SKM-1 treated with dmso at 0.1 percent for 144 hours (cell line): ENCODE measurements around the gene NR2C2.
"Not testable (repeated sequence)": the region's sequence is repeated elsewhere in the genome, so short reads cannot be mapped to it uniquely, and the experiment has no call there.

Experiments
- DNase-seq: peaks from one replicate; lab custom pipeline; 2025; ENCODE audit not compliant: unreplicated experiment; lab: John Stamatoyannopoulos, UW

NR2C2 gene

GRCh38 chr3:14947100-14947885 is at the start of gene NR2C2:
Gene NR2C2 (plus strand): TSS chr3:14947583. CDS start chr3:15003915, 56,332 bp downstream.
- DNase-seq: peak; percentile 73

DNA sequence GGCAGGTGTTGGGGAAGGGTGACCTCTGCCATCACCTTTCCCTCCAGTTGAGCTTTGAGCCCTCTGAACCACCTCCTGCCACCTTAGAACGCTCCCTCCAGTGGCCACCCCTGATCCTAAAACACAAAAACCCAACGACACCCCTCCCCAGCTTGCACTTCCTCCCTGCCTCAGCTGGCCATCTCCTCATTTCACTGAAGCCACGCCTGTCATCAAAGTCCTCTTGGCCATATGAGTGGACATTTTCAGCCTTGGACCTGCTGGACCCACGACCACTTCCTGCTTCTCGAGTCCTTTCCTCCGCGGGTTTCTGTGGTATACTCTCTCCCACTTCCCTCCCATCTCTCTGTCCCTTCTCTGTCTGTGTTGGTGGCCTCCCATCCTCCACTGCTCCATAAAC is 48.5 kb upstream of the NR2C2 start:
- no peak for DNase-seq

GRCh38 chr3:14899993-14900618 is 47.3 kb upstream of the NR2C2 start:
- DNase-seq: no peak

DNA sequence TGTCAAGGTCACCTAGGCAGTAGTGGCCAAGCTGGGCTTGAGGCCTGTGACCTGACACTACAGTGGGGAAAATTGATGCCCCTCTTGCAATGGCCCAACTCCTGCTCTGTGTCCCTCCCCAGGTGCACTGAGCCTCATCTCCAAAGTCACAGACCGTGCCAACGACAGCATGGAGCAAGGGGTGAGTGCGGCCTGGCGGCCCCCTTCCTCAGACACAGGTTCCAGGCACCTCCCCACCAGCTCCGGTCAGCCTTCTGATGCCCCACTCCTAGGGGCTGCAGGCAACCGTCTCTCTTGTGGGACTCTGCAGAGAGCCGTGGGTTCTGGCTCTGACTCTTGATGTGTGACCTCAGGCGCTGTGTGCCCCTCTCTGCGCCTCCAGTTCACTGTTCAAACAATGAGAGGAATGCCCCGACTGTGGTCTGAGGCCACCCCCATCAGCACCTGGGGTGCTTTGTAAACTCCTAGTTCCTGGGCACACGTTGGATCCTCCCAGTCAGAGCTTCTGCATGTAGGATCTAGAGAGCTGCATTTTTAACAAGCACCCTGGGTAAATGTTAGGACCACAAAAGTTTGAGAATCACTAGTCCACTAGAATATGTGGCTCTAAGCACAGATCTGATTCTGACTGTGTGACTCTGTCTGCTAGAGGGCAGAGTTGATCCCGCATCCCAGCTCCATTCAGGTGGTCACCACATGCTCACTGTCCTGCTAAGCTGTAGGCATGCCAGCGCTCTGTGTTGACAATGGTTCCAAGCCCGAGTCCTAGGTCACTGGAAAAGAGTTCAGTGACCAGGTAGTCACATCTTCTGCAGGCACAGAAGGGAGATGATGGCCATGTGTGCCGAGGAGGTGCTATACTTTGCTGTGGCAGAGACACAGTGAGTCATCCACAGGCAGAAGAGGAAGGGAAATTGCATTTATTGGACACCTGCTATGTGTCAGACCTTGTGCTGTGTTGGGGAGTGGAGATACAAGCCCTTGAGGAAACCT is 46.2 kb upstream of the NR2C2 start:
- no peak for DNase-seq

- DNase-seq: no peak
Observed at GRCh38 chr3:14902719-14903118, 44.7 kb upstream of the NR2C2 start.

GRCh38 chr3:14903501-14903900 is 43.9 kb upstream of the NR2C2 start:
- not testable (repeated sequence) for DNase-seq

DNA sequence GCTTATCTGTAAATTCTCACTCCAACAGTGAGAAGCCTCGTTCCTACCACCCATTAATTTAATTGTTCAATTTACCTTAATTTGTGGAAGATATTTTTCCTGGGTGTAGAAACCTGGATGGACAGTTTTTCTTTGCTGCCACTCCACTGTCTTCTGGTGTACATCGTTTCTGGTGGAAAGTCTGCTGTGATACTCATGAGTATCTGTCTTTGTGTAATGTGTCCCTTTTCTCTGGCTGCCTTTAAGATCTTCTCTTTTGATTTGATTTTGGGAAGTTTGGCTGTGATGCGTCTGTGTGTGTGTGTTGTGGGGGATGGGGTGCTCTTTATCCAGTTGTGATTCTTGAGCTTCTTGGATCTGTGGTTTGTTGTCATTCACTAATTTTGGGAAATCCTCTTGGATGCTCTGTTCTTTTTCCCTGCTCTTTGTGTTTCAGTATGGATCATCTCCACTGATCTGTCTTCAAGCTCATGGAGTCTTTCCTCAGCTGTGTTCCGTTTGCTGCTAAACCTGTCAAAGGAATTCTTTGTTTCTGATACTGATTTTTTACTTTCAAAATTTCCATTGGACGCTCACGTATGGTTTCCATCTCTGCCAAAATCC is 42.2 kb upstream of the NR2C2 start:
- DNase-seq: no peak

- DNase-seq: no peak
Observed at GRCh38 chr3:14906355-14906971, 40.9 kb upstream of the NR2C2 start.

GRCh38 chr3:14907043-14907966 is 40.1 kb upstream of the NR2C2 start:
- no peak for DNase-seq

GRCh38 chr3:14909250-14909649 is 38.1 kb upstream of the NR2C2 start:
- no peak for DNase-seq

DNA sequence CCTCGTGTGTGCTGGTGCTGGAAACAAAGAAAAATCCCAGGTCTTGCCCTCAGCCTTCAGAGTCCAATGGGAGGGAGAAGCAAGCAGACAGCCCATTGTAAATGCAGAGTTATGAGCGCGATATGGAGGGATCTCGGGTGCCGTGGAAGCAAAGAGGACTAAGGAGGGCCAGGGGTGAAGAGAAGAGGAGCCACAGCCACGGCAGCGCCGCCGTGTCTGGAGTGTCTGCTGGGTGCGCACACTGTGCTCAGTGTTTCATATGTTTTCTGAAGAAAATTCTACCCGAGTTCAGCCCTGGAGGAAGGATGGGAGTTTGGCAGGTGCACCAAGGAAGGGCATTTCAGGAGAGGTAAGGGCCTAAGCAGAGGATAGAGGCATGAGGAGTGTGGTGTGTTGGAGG is 35.7 kb upstream of the NR2C2 start:
- no peak for DNase-seq

DNA sequence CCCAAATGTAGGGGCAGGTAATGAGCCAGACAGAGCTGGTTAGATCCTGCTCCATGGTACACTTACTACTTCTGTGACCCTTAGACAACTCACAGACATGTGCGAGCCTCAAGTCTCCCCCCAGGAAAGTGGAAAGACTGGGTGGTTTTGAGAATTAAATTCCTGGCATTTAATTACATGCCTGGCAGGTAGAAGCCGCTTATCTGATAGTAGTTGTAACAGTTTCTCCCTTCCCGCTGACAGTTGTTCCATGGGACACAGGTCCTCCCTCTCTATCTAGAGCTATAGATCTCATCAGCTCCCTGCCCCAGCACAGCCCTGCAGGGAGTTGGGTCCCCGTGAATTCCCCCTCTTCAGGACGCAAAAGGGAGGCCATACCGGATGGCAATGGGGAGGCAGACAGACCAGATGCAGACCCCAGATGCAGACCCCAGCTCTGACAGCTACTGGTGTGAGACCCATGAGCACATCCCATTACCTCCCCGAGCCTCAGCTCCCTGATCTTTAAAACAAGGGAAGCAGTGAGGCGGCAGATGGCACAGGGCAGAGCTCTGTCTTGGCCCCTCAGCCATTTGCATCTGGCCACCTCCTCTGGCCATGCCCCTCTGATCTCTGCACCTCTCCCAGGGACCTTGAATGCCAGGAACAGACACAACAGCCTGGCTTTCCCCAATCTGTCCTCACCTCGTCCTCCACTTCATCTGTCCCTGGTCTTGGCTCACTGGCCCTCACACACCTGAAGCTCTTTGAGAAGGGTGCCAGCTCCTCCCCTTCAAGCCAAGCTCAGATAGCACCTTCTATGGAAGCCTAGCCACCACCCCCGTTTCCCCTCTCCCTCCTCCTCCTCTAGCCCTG is 34.1 kb upstream of the NR2C2 start:
- no peak for DNase-seq

- no peak for DNase-seq
Observed at GRCh38 chr3:14913926-14914778, 33.2 kb upstream of the NR2C2 start.

GRCh38 chr3:14914779-14915117 is 32.6 kb upstream of the NR2C2 start:
- no peak for DNase-seq

GRCh38 chr3:14915636-14916222 is 31.7 kb upstream of the NR2C2 start:
- DNase-seq: no peak

GRCh38 chr3:14918356-14918860 is 29.0 kb upstream of the NR2C2 start:
- no peak for DNase-seq

DNA sequence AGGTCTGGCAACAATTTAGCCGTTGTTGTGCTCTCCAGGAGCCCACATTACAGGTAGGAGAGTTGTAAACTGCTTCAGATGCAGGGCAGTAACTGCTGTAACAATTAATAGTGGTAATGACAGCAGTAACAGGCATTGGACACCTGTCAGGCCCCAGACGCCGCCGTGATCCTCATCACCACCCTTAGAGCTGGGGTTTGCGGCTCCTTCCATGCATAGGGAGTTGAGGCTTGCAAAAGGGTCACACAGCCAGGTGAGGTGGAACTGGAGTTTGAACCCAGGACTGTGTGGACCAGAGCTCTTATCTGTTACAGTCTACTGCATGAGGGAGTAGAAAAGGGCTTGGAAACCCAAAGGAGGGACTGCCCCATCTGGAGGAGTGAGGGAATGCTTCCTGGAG is 26.8 kb upstream of the NR2C2 start:
- DNase-seq: no peak
